ENCODE measurements around the gene CARS2.

DNA sequence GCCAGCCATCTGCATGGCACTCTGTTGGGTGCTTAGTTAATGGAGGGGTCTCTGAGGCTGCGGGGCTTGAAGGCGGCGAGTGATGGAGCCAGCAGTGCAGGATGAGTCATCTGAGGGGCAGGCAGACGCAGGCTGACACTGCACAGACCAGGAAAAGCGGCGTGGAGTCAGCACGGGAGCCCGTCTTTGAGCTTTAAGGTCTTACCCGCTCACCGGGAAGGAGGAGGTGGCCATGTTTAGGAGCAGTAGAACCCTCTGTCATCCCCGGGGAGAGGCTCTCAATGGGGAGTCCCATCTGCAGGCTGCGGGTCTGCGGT lies 77.5 kb downstream of the CARS2 start:
- TF ChIP-seq EZH2 (IDR thresholded peaks at IDR 0.05; ENCODE audit: insufficient read depth, poor library complexity, severe bottlenecking) (no peak), EZH2phosphoT487 (IDR thresholded peaks at IDR 0.05; ENCODE audit: insufficient read depth, low read depth) (no peak)
